CD14-positive monocyte (primary cell): Measurements from ENCODE around the gene CABP4. TPM values are rescaled to one million over a fixed set of nuclear protein-coding genes. Genes with fewer than 3 reads are reported as not detected.
"Not testable (repeated sequence)": the region's sequence is repeated elsewhere in the genome, so short reads cannot be mapped to it uniquely, and the experiment has no call there.

Experiments
- DNase-seq, 3 donors: peaks; one replicate each; pipeline ENCODE4 v3.0.0-alpha.2; 2011 to 2022
- H2AFZ ChIP-seq: 2 replicates; pipeline ENCODE4 v1.6.0; 2012; ENCODE audit warnings: mild to moderate bottlenecking, low read depth, low read length, inconsistent platforms; ENCODE audit not compliant: insufficient read depth, poor library complexity, severe bottlenecking
- H3K27ac ChIP-seq, 2 donors: 1 replicate in 1 of 2; 2 replicates in 1 of 2; pipeline ENCODE4 v1.5.1; 2012 to 2013; ENCODE audit warnings: low read length in 2 of 2, control low read depth in 1 of 2, inconsistent platforms in 1 of 2, low read depth in 1 of 2, mild to moderate bottlenecking in 1 of 2
- H3K27me3 ChIP-seq, 2 donors: one replicate each; pipeline versions ENCODE4 v1.6.0 to v1.6.1; 2011 to 2013; ENCODE audit warnings: low read length in 2 of 2; ENCODE audit not compliant: control insufficient read depth in 2 of 2, insufficient read depth in 2 of 2
- H3K36me3 ChIP-seq, 2 donors: replicated peaks in 1 of 2; 1 replicate in 1 of 2; 2 replicates in 1 of 2; pipeline versions ENCODE4 v1.5.1 to v1.6.1; 2012 to 2013; ENCODE audit warnings: low read length in 2 of 2, control low read depth in 1 of 2, inconsistent platforms in 1 of 2, mild to moderate bottlenecking in 1 of 2; ENCODE audit not compliant: insufficient read depth in 2 of 2, control insufficient read depth in 1 of 2
- H3K4me1 ChIP-seq, 2 donors: 1 replicate in 1 of 2; 2 replicates in 1 of 2; pipeline versions ENCODE4 v1.5.1 to v1.6.1; 2012 to 2013; ENCODE audit warnings: low read length in 2 of 2, control low read depth in 1 of 2, inconsistent platforms in 1 of 2, mild to moderate bottlenecking in 1 of 2, moderate library complexity in 1 of 2; ENCODE audit not compliant: insufficient read depth in 2 of 2, control insufficient read depth in 1 of 2
- H3K4me2 ChIP-seq: replicated peaks from 2 replicates; pipeline ENCODE3; 2012; ENCODE audit warnings: low read length, moderate library complexity, mild to moderate bottlenecking; ENCODE audit not compliant: poor library complexity, severe bottlenecking; ENCODE audit errors: extremely low read depth
- H3K4me3 ChIP-seq, 3 experiments: fragments of 200-600 bp in 1 of 3; sonication (generic) in 1 of 3; replicated peaks in 1 of 3; 1 replicate in 2 of 3; 2 replicates in 1 of 3; pipeline ENCODE4 v1.5.1; 2011 to 2013; ENCODE audit warnings: low read length in 3 of 3, mild to moderate bottlenecking in 3 of 3, control low read depth in 2 of 3, low read depth in 2 of 3, inconsistent platforms in 1 of 3, moderate library complexity in 1 of 3
- H3K79me2 ChIP-seq: 2 replicates; pipeline ENCODE4 v1.6.0; 2012; ENCODE audit warnings: mild to moderate bottlenecking, control low read depth, inconsistent platforms, low read length, moderate library complexity; ENCODE audit not compliant: insufficient read depth
- H3K9ac ChIP-seq: 2 replicates; pipeline ENCODE4 v1.6.0; 2017; ENCODE audit warnings: low read length, mild to moderate bottlenecking; ENCODE audit not compliant: insufficient read depth, poor library complexity, severe bottlenecking
- H3K9me3 ChIP-seq, 2 donors: replicated peaks in 1 of 2; 1 replicate in 1 of 2; 2 replicates in 1 of 2; pipeline versions ENCODE4 v1.5.1 to v1.6.1; 2012 to 2013; ENCODE audit warnings: low read length in 2 of 2, control low read depth in 1 of 2; ENCODE audit not compliant: control insufficient read depth in 1 of 2, insufficient read depth in 1 of 2
- H4K20me1 ChIP-seq: 2 replicates; pipeline ENCODE4 v1.6.0; 2012; ENCODE audit warnings: mild to moderate bottlenecking, low read length, control low read depth, moderate library complexity; ENCODE audit not compliant: insufficient read depth
- H3K27ac Mint-ChIP-seq, 7 donors: one replicate each; pipeline ENCODE4 v1.8.0; 2020; ENCODE audit warnings: mild to moderate bottlenecking in 7 of 7, mixed read lengths in 7 of 7, moderate library complexity in 6 of 7, inconsistent platforms in 2 of 7
- H3K27me3 Mint-ChIP-seq, 3 donors: one replicate each; pipeline ENCODE4 v1.8.0; 2021 to 2022; ENCODE audit warnings: low read depth in 3 of 3, mild to moderate bottlenecking in 3 of 3, mixed read lengths in 3 of 3, moderate library complexity in 3 of 3, inconsistent platforms in 1 of 3
- H3K36me3 Mint-ChIP-seq, 2 donors: one replicate each; pipeline ENCODE4 v1.8.0; 2020; ENCODE audit warnings: mixed read lengths in 2 of 2, inconsistent platforms in 1 of 2, mild to moderate bottlenecking in 1 of 2
- H3K4me1 Mint-ChIP-seq: one replicate; pipeline ENCODE4 v1.8.0; 2020; ENCODE audit warnings: mild to moderate bottlenecking, mixed read lengths
- H3K4me3 Mint-ChIP-seq, 2 donors: one replicate each; pipeline ENCODE4 v1.8.0; 2020; ENCODE audit warnings: mild to moderate bottlenecking in 2 of 2, mixed read lengths in 2 of 2, moderate library complexity in 1 of 2
- H3K9me3 Mint-ChIP-seq, 7 donors: one replicate each; pipeline ENCODE4 v1.8.0; 2020 to 2022; ENCODE audit warnings: mixed read lengths in 7 of 7, mild to moderate bottlenecking in 6 of 7, moderate library complexity in 6 of 7, inconsistent platforms in 2 of 7
- WGBS: methylation state at CpG from one replicate; pipeline ENCODE4 v1.1.5; 2013; ENCODE audit warnings: missing lambda C conversion rate; ENCODE audit not compliant: insufficient coverage; 5-methylcytosine and 5-hydroxymethylcytosine counted together
- intact Hi-C, 2 donors: fragments of 100-400 bp; cut with micrococcal nuclease; formaldehyde crosslinking; loops; one replicate each; pipeline versions ENCODE4 v1.15.0 to v1.15.1; 2023
- polyA plus RNA-seq, 3 donors: library from polyadenylated mRNA; depleted of rRNA in 1 of 3; unstranded in 2 of 3; stranded (reverse) in 1 of 3; fragments of 300-500 nt in 2 of 3; fragments of >200 nt in 1 of 3; fragmentation: Illumina TruSeq in 2 of 3; gene quantifications; 1 replicate in 2 of 3; 2 replicates in 1 of 3; pipeline ENCODE4 v1.2.3, GENCODE V29; 2012 to 2021
- TF ChIP-seq, protein P1 (sequence below): fragments of 200-600 bp; IDR thresholded peaks from one replicate; pipeline ENCODE4 v1.8.0; 2022; ENCODE audit warnings: antibody characterized with exemption, mild to moderate bottlenecking

CABP4 gene
- polyA plus RNA-seq, 3 donors: 0.28 to 1.7 TPM; not detected in 1

DNA sequence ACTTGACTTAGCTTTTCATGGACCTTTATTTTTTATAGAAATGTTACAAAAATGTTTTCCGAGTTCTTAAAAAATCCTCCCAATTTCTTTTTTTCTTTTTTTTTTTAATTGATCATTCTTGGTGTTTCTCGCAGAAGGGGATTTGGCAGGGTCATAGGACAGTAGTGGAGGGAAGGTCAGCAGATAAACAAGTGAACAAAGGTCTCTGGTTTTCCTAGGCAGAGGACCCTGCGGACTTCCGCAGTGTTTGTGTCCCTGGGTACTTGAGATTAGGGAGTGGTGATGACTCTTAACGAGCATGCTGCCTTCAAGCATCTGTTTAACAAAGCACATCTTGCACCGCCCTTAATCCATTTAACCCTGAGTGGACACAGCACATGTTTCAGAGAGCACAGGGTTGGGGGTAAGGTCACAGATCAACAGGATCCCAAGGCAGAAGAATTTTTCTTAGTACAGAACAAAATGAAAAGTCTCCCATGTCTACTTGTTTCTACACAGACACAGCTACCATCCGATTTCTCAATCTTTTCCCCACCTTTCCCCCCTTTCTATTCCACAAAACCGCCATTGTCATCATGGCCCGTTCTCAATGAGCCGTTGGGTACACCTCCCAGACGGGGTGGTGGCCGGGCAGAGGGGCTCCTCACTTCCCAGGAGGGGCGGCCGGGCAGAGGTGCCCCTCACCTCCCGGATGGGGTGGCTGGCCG, 22.3 kb downstream of the CABP4 start:
- H3K4me3 ChIP-seq, H3K36me3 ChIP-seq, H3K27ac ChIP-seq, H3K27ac Mint-ChIP-seq, H3K9me3 Mint-ChIP-seq, H3K9me3 ChIP-seq, H4K20me1 ChIP-seq, H3K9ac ChIP-seq, intact Hi-C loops, H3K36me3 Mint-ChIP-seq, H3K4me2 ChIP-seq, H2AFZ ChIP-seq, H3K4me1 Mint-ChIP-seq, H3K79me2 ChIP-seq, H3K27me3 ChIP-seq, DNase-seq: not testable (repeated sequence)
- 54% methylated on average over 3 of the region's 16 CpGs for WGBS
- Mint-ChIP-seq H3K4me3 (peak overlapping the region in 1 of 2 donors; percentile 42), H3K27me3 (peaks cover 9 to 15% (median 9%) of the 10 kb centered on the region in 3 donors)
- peaks cover 9 to 11% of the 10 kb centered on the region in 2 donors for H3K4me1 ChIP-seq

DNA sequence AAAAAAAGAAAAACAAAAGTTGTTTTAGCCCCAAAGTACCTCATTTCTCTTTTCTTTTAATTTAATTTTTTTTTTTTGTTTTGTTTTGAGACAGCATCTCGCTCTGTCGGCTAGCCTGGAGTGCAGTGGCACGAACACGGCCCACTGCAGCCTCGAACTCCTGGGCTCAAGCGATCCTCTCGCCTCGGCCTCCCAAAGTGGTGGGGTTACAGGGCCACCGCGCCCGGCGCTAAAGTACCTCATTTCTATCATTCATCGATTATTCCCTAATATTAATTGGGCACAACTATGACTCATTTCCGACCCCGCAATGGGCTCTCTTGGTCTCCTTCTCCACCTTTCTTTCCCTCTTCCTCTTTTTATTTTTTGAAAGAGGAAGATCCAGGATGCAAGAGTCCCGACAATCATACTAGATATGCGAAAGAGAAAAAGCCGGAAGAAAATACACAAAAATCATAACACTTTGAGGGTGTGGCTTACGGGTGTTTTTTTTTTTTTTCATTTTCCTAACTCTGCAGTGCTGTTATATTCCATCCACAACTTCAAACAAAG, 27.2 kb downstream of the CABP4 start:
- DNase-seq: peak in 2 of 3 donors; percentile 72 to 76
- H3K79me2 ChIP-seq: peaks cover 36% of the 10 kb centered on the region
- WGBS: 44% methylated on average over 6 of the region's 19 CpGs
- intact Hi-C loops: no loop called here
- no peaks in the 10 kb centered on the region for H3K9me3 ChIP-seq
- peak overlapping the region; percentile 28 to 80 (median 34) for H3K4me3 ChIP-seq
- H3K4me1 ChIP-seq: peaks cover 44 to 48% of the 10 kb centered on the region in 2 donors
- Mint-ChIP-seq H3K36me3 (peaks cover 14 to 15% of the 10 kb centered on the region in 2 donors), H3K27ac (peak overlapping the region; percentile 94 to 99 (median 97)), H3K9me3 (peaks cover 0 to 8% (median 2%) of the 10 kb centered on the region in 7 donors), H3K4me3 (peak overlapping the region; percentile 88 to 94), H3K27me3 (peaks cover 2 to 13% (median 4%) of the 10 kb centered on the region in 3 donors), H3K4me1 (peaks cover 40% of the 10 kb centered on the region)
- H3K27ac ChIP-seq: peak overlapping the region; percentile 83 to 93
- peak overlapping the region; percentile 62 for H3K9ac ChIP-seq
- no peaks in the 10 kb centered on the region for H3K27me3 ChIP-seq
- peaks cover 34% of the 10 kb centered on the region for H4K20me1 ChIP-seq
- peak overlapping the region; percentile 86 for H2AFZ ChIP-seq
- TF ChIP-seq, protein P1, sequence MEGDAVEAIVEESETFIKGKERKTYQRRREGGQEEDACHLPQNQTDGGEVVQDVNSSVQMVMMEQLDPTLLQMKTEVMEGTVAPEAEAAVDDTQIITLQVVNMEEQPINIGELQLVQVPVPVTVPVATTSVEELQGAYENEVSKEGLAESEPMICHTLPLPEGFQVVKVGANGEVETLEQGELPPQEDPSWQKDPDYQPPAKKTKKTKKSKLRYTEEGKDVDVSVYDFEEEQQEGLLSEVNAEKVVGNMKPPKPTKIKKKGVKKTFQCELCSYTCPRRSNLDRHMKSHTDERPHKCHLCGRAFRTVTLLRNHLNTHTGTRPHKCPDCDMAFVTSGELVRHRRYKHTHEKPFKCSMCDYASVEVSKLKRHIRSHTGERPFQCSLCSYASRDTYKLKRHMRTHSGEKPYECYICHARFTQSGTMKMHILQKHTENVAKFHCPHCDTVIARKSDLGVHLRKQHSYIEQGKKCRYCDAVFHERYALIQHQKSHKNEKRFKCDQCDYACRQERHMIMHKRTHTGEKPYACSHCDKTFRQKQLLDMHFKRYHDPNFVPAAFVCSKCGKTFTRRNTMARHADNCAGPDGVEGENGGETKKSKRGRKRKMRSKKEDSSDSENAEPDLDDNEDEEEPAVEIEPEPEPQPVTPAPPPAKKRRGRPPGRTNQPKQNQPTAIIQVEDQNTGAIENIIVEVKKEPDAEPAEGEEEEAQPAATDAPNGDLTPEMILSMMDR: no peak
- peaks cover 0 to 11% of the 10 kb centered on the region in 2 donors for H3K36me3 ChIP-seq
- H3K4me2 ChIP-seq: peak overlapping the region; percentile 62
